ENCODE results near the gene TMEM89.

The TMEM89 gene

DNA sequence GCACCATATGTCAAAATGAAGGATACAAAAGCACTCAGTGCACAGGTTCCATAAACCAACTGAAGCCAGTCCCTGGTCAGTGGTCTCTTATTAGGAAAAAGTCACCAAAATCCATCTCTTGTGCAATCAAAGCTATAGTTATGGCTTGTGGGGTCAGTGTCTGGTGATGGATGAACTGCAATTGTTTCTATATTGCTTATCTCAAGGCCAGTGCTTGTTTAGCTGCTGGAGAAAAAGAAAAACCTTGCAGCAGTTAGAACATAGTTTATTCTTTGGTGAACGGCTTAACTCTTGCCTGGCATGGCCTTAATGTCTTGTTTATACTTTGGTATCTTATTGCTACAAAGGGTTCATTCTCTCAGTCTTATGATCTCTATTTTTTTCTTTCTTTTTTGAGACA, 9.3 kb downstream of the TMEM89 start:
- Histone ChIP-seq H3K27ac (peak overlapping the region in 2 of 11 experiments; percentile 25 to 74; a peak in 4 of 22 replicates), H3K9me3 (replicated peaks in 1 of 11) (peaks cover 16 to 31% (median 21%) of the 10 kb centered on the region in 11 experiments), H3K9ac (no peak overlapping the region), H3K4me3 (no peak overlapping the region), H4K20me1 (peaks cover 0 to 5% (median 0%) of the 10 kb centered on the region in 11 experiments; a peak in 3 of 22 replicates), H3K4me1 (peaks cover 29 to 58% (median 36%) of the 10 kb centered on the region in 10 experiments), H3K36me3 (peaks cover 8 to 21% (median 13%) of the 10 kb centered on the region in 11 experiments), H3K4me2 (peak overlapping the region in 1 of 11 experiments; percentile 57; a peak in 2 of 22 replicates), H3K27me3 (no peaks in the 10 kb centered on the region)
- TF ChIP-seq Cebpa-rat (IDR thresholded peaks at IDR 0.05): no peak

DNA sequence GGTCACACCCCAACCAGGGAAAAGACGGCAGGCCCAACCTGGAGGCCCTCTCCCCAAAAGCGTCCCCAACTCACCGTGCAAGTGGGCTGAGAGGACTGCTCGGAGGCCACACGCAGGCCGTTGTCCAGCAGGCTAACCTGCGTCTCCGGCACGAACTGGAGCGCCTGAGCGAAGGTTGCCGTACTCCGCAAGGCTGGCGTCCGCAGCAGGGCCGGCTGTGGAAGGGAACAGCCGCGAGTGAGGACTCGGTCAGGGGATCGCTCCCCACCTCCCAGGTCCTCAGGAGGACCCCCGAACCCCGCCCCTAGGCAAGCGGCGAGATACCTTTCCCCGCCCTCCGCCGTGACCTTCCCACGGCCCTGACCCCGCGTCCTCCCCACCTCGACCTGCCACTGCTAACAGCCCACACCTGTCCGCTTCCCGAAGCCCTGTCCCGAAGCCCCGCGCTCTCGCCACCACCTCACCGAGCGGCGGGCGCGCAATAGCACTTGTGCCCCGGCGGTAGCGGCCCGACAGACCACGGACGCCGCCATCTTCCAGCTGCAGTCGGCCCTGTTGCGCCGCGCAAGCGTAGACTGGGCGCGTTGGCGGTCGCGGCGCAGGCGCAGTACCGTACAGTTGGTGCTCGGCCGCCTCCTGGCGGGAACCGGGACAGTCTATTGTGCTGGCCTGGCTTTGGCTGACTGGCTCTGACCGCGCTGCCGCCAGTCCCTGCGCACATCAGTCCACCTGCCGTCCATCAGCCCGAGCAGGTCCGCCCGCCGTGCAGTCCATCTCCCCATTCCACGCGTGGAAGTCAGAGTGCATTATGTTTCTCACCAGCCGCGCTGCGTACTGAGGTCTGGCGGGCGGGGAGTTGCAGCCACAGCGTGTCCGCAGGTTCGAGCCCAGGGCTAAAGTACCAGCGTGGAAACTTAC, 12.2 kb downstream of the TMEM89 start, which contains the start of gene UQCRC1:
Gene UQCRC1, minus strand, starts transcription at position 559 of the 918 bp plus-strand sequence. Its CDS starts 26 bp downstream, at position 533.
- no peak for TF ChIP-seq Cebpa-rat (IDR thresholded peaks at IDR 0.05)
- peak within 1 kb of the TSS; percentile 87 to 95 (median 89) for H3K27ac ChIP-seq
- H3K36me3 ChIP-seq: peaks cover 33 to 40% (median 38%) of the 10 kb centered on the region in 11 experiments
- H3K9ac ChIP-seq: peak within 1 kb of the TSS; percentile 90 to 98 (median 95)
- H4K20me1 ChIP-seq: peaks cover 4 to 23% (median 17%) of the 10 kb centered on the region in 11 experiments; a peak in 16 of 22 replicates
- H3K4me2 ChIP-seq: peak within 1 kb of the TSS; percentile 83 to 95 (median 93)
- peaks cover 29 to 49% (median 33%) of the 10 kb centered on the region in 10 experiments for H3K4me1 ChIP-seq
- no peaks in the 10 kb centered on the region for H3K27me3 ChIP-seq
- H3K4me3 ChIP-seq: peak within 1 kb of the TSS; percentile 76 to 99 (median 94)
- peaks cover 0 to 2% (median 0%) of the 10 kb centered on the region in 11 experiments; a peak in 2 of 22 replicates for H3K9me3 ChIP-seq (replicated peaks in 1 of 11)

DNA sequence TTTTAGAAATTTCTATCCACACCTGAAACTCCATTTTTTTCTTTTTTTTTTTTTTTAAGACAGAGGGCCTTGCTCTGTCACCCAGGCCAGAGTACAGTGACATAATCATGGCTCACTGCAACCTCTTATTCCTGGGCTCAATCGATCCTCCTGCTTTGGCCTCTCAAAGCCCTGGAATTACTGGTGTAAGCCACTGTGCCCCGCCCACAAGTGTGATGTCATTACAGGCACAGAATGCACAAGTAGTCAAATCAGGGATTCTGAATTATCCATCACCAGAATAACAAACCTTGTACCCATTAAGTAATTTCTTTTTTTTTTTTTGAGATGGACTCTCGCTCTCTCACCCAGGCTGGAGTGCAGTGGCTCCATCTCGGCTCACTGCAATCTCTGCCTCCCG, 14.1 kb downstream of the TMEM89 start:
- H3K36me3 ChIP-seq: peaks cover 51 to 59% (median 56%) of the 10 kb centered on the region in 11 experiments
- no peak for TF ChIP-seq Cebpa-rat (IDR thresholded peaks at IDR 0.05)
- H3K9ac ChIP-seq: peak overlapping the region in 1 of 11 experiments; percentile 95; a peak in 1 of 22 replicates
- H3K27ac ChIP-seq: no peak overlapping the region
- peaks cover 20 to 32% (median 25%) of the 10 kb centered on the region in 10 experiments for H3K4me1 ChIP-seq
- H4K20me1 ChIP-seq: peaks cover 4 to 38% (median 34%) of the 10 kb centered on the region in 11 experiments; a peak in 18 of 22 replicates
- H3K4me3 ChIP-seq: peak overlapping the region in 2 of 10 experiments; percentile 93 to 98; a peak in 3 of 20 replicates
- H3K4me2 ChIP-seq: peak overlapping the region; percentile 83 to 95 (median 93); a peak in 15 of 22 replicates
- no peaks in the 10 kb centered on the region for H3K27me3 ChIP-seq
- no peaks in the 10 kb centered on the region for H3K9me3 ChIP-seq (replicated peaks in 1 of 11)

DNA sequence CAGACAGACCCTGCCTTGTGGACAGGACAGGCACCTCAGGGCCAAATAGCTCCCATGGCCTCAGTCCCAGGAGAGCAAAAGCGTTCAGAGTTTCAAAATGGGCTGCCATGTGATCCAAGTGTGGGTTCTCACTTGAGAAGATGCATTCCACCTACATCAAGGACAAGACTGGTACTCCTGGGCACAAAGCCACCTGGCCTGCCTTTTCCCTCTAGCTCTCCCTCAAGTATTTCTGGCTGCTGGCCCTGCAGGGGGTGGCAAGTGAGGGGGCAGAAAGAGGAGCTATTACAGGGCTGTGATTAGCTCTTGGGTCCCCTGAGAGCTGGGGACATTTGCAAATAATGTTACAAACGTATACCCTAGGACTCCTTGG, 20.0 kb downstream of the TMEM89 start:
- H3K36me3 ChIP-seq: peaks cover 91 to 100% (median 95%) of the 10 kb centered on the region in 11 experiments
- H3K4me2 ChIP-seq: no peak overlapping the region
- no peak overlapping the region for H3K27ac ChIP-seq
- no peak overlapping the region for H3K9ac ChIP-seq
- no peak for TF ChIP-seq Cebpa-rat (IDR thresholded peaks at IDR 0.05)
- peaks cover 31 to 95% (median 88%) of the 10 kb centered on the region in 11 experiments; a peak in 21 of 22 replicates for H4K20me1 ChIP-seq
- H3K4me3 ChIP-seq: no peak overlapping the region
- H3K4me1 ChIP-seq: peaks cover 24 to 33% (median 28%) of the 10 kb centered on the region in 10 experiments
- no peaks in the 10 kb centered on the region for H3K9me3 ChIP-seq (replicated peaks in 1 of 11)
- H3K27me3 ChIP-seq: peaks cover 0 to 7% (median 3%) of the 10 kb centered on the region in 11 experiments; a peak in 16 of 22 replicates

- peaks cover 85 to 96% (median 89%) of the 10 kb centered on the region in 11 experiments for H3K36me3 ChIP-seq
- H4K20me1 ChIP-seq: peaks cover 37 to 100% (median 92%) of the 10 kb centered on the region in 11 experiments; a peak in 21 of 22 replicates
- H3K9me3 ChIP-seq (replicated peaks in 1 of 11): no peaks in the 10 kb centered on the region
- TF ChIP-seq Cebpa-rat (IDR thresholded peaks at IDR 0.05): no peak
- no peak overlapping the region for H3K9ac ChIP-seq
- no peak overlapping the region for H3K4me3 ChIP-seq
- peaks cover 3 to 13% (median 9%) of the 10 kb centered on the region in 11 experiments for H3K27me3 ChIP-seq
- H3K4me2 ChIP-seq: no peak overlapping the region; a peak in 1 of 22 replicates
- no peak overlapping the region for H3K27ac ChIP-seq
- peaks cover 24 to 35% (median 28%) of the 10 kb centered on the region in 10 experiments for H3K4me1 ChIP-seq
Measured at GRCh38 chr3:48600711-48601621, 20.6 kb downstream of the TMEM89 start.

- no peak for TF ChIP-seq Cebpa-rat (IDR thresholded peaks at IDR 0.05)
- peaks cover 35 to 99% (median 88%) of the 10 kb centered on the region in 11 experiments; a peak in 21 of 22 replicates for H4K20me1 ChIP-seq
Measured at GRCh38 chr3:48599509-48600285, 21.9 kb downstream of the TMEM89 start.

DNA sequence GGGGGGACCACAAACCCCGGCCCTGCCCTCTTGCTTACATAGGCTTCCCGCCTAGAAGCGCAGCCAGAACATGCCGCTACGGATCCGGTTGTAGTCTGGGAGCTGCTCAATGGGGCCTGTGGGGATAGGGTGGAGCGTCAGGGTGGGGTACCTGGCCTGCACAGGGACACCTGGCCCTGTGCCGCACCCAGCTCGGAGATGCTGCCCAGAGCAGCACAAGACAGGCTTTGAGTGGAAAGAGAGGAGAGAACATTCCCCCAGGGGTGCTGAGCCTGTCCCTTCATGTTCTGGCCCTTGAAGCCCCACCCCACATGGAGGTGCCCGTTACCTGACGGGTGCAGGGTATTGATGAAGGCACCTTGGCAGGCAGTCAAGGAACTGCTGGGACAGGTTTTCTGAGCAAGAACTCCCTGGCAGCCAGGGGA, 22.5 kb downstream of the TMEM89 start:
- peak overlapping the region in 4 of 11 experiments; percentile 5 to 45 (median 39); a peak in 2 of 22 replicates for H3K27ac ChIP-seq
- peaks cover 22 to 32% (median 28%) of the 10 kb centered on the region in 11 experiments for H3K27me3 ChIP-seq
- no peaks in the 10 kb centered on the region for H3K9me3 ChIP-seq (replicated peaks in 1 of 11)
- peaks cover 34 to 99% (median 84%) of the 10 kb centered on the region in 11 experiments; a peak in 21 of 22 replicates for H4K20me1 ChIP-seq
- peaks cover 28 to 52% (median 36%) of the 10 kb centered on the region in 10 experiments for H3K4me1 ChIP-seq
- peak overlapping the region in 6 of 11 experiments; percentile 7 to 56 (median 26); a peak in 4 of 22 replicates for H3K9ac ChIP-seq
- H3K4me2 ChIP-seq: peak overlapping the region; percentile 32 to 85 (median 71); a peak in 21 of 22 replicates
- no peak overlapping the region for H3K4me3 ChIP-seq
- TF ChIP-seq Cebpa-rat (IDR thresholded peaks at IDR 0.05): no peak
- peaks cover 66 to 77% (median 70%) of the 10 kb centered on the region in 11 experiments for H3K36me3 ChIP-seq

More at GRCh38 chr3:48599509-48600285, 21.9 kb downstream of the TMEM89 start:
- H3K27me3 ChIP-seq: peaks cover 15 to 26% (median 22%) of the 10 kb centered on the region in 11 experiments
- H3K9ac ChIP-seq: peak overlapping the region in 5 of 11 experiments; percentile 6 to 56 (median 28); a peak in 4 of 22 replicates
- H3K36me3 ChIP-seq: peaks cover 72 to 83% (median 76%) of the 10 kb centered on the region in 11 experiments
- peak overlapping the region in 2 of 11 experiments; percentile 35 to 45; a peak in 1 of 22 replicates for H3K27ac ChIP-seq
- peak overlapping the region; percentile 32 to 85 (median 71); a peak in 21 of 22 replicates for H3K4me2 ChIP-seq
- no peak overlapping the region for H3K4me3 ChIP-seq
- H3K9me3 ChIP-seq (replicated peaks in 1 of 11): no peaks in the 10 kb centered on the region
- peaks cover 26 to 47% (median 34%) of the 10 kb centered on the region in 10 experiments for H3K4me1 ChIP-seq
